SK-N-SH treated with all-trans-retinoic acid at 6 μM for 48 hours (cell line): ENCODE data around the gene LRP8.

Experiments used
- GLIS3 ChIP-seq: fragments of 250-450 bp; sonication (Bioruptor Pico); IDR thresholded peaks from 2 replicates; pipeline ENCODE4 v1.5.0; 2020; ENCODE audit warnings: mild to moderate bottlenecking, moderate library complexity
- ISL1 ChIP-seq: fragments of 250-450 bp; sonication (Bioruptor Pico); IDR thresholded peaks from 2 replicates; pipeline ENCODE4 v2.1.2; 2022; ENCODE audit warnings: mild to moderate bottlenecking, moderate library complexity
- OSR1 ChIP-seq: fragments of 250-450 bp; sonication (Bioruptor Pico); IDR thresholded peaks from 2 replicates; pipeline ENCODE4 v1.8.0; 2022; ENCODE audit warnings: moderate library complexity, mild to moderate bottlenecking, inconsistent platforms
- PPARA ChIP-seq: fragments of 250-450 bp; sonication (Bioruptor Pico); IDR thresholded peaks from 2 replicates; pipeline ENCODE4 v1.5.0; 2020; ENCODE audit warnings: mild to moderate bottlenecking, borderline replicate concordance
- RARB ChIP-seq: fragments of 250-450 bp; sonication (Bioruptor Pico); IDR thresholded peaks from 2 replicates; pipeline ENCODE4 v1.8.0; 2021; ENCODE audit warnings: mild to moderate bottlenecking, moderate library complexity
- TOX ChIP-seq: fragments of 250-450 bp; sonication (Bioruptor Pico); IDR thresholded peaks from 2 replicates; pipeline ENCODE4 v1.8.0; 2021; ENCODE audit warnings: mild to moderate bottlenecking, moderate library complexity, borderline replicate concordance
- ZFP3 ChIP-seq: fragments of 250-450 bp; sonication (Bioruptor Pico); IDR thresholded peaks from 2 replicates; pipeline ENCODE4 v1.5.0; 2020; ENCODE audit warnings: mild to moderate bottlenecking, moderate library complexity
- ZFP30 ChIP-seq: fragments of 450-650 bp; formaldehyde crosslinking; IDR thresholded peaks from 2 replicates; pipeline ENCODE4 v1.5.0; 2022; ENCODE audit warnings: mild to moderate bottlenecking, moderate library complexity
- ZNF8 ChIP-seq: fragments of 450-650 bp; formaldehyde crosslinking; IDR thresholded peaks from 2 replicates; pipeline ENCODE4 v1.5.0; 2020; ENCODE audit warnings: mild to moderate bottlenecking, moderate library complexity
- TF ChIP-seq, protein P1 (sequence below): fragments of 250-450 bp; sonication (Bioruptor Pico); IDR thresholded peaks from 2 replicates; pipeline ENCODE4 v1.5.1; 2020; ENCODE audit warnings: low read depth, mild to moderate bottlenecking, moderate library complexity
- TF ChIP-seq, protein P2 (sequence below): fragments of 250-450 bp; sonication (Bioruptor Pico); IDR thresholded peaks from 2 replicates; pipeline ENCODE4 v1.5.1; 2021; ENCODE audit warnings: mild to moderate bottlenecking, moderate library complexity
- TF ChIP-seq, protein P3 (sequence below): fragments of 250-450 bp; sonication (Bioruptor Pico); IDR thresholded peaks from 2 replicates; pipeline ENCODE4 v1.5.0; 2020; ENCODE audit warnings: mild to moderate bottlenecking, moderate library complexity

DNA sequence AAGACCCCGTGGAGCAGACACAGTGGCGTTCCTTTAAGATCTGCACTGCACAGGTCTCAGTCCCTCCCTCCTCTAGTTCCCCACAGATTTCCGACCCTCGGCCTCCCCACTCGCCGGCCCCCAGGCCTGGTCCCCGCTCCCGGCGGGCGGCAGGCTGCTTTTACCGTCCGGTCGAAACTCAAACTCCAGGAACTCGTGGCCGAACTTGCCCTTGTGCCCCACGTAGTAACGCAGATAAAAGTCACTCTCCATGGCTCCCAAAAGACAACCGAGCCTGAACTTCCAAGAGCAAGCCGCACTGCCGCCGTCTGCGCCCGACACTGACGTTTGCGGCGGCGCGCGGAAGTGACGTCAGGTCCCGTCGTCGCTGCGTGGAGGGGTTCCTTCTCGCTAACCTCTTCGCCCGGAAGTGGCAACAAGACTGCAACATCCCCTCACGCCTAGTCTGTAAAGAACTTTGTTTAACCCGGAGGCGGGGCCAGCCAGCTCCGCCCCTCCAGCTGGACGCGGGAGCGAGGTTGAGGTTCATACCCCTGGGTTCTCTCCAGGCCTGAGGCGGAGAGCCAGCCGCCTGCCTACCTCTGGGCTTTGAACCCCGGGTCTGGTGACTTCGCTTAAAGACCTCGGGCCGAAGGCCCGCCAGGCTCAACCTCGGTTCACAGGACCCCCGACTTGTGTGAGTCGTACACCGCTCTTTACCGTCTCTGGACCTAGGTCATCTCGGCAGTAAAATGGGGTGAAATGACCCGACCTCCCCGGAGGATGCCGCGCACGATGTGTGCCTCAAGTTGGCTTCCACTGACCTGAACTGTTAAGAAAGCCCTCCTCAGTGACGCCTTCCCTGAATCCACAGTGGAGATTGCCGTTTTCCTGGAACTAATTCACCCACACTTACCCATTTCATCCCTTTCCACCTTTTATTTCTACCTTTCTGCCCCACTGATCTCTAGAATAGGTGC is 89.4 kb downstream of the LRP8 start, which contains the start of gene MAGOH:
- TF ChIP-seq GLIS3 (CRISPR knock-in tag) (no peak), RARB (CRISPR knock-in tag) (no peak), TOX (no peak), ZFP30 (no peak), OSR1 (CRISPR knock-in tag) (no peak), ZFP3 (CRISPR knock-in tag) (0 out of 2 replicates have a peak, but pooled peaks have one; percentile 35), ISL1 (no peak), PPARA (CRISPR knock-in tag) (no peak), ZNF8 (CRISPR knock-in tag) (no peak)
- TF ChIP-seq, protein P1, sequence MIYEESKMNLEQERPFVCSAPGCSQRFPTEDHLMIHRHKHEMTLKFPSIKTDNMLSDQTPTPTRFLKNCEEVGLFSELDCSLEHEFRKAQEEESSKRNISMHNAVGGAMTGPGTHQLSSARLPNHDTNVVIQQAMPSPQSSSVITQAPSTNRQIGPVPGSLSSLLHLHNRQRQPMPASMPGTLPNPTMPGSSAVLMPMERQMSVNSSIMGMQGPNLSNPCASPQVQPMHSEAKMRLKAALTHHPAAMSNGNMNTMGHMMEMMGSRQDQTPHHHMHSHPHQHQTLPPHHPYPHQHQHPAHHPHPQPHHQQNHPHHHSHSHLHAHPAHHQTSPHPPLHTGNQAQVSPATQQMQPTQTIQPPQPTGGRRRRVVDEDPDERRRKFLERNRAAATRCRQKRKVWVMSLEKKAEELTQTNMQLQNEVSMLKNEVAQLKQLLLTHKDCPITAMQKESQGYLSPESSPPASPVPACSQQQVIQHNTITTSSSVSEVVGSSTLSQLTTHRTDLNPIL (CRISPR knock-in tag) = no peak
- TF ChIP-seq, protein P2, sequence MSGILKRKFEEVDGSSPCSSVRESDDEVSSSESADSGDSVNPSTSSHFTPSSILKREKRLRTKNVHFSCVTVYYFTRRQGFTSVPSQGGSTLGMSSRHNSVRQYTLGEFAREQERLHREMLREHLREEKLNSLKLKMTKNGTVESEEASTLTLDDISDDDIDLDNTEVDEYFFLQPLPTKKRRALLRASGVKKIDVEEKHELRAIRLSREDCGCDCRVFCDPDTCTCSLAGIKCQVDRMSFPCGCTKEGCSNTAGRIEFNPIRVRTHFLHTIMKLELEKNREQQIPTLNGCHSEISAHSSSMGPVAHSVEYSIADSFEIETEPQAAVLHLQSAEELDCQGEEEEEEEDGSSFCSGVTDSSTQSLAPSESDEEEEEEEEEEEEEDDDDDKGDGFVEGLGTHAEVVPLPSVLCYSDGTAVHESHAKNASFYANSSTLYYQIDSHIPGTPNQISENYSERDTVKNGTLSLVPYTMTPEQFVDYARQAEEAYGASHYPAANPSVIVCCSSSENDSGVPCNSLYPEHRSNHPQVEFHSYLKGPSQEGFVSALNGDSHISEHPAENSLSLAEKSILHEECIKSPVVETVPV = no peak
- TF ChIP-seq, protein P3, sequence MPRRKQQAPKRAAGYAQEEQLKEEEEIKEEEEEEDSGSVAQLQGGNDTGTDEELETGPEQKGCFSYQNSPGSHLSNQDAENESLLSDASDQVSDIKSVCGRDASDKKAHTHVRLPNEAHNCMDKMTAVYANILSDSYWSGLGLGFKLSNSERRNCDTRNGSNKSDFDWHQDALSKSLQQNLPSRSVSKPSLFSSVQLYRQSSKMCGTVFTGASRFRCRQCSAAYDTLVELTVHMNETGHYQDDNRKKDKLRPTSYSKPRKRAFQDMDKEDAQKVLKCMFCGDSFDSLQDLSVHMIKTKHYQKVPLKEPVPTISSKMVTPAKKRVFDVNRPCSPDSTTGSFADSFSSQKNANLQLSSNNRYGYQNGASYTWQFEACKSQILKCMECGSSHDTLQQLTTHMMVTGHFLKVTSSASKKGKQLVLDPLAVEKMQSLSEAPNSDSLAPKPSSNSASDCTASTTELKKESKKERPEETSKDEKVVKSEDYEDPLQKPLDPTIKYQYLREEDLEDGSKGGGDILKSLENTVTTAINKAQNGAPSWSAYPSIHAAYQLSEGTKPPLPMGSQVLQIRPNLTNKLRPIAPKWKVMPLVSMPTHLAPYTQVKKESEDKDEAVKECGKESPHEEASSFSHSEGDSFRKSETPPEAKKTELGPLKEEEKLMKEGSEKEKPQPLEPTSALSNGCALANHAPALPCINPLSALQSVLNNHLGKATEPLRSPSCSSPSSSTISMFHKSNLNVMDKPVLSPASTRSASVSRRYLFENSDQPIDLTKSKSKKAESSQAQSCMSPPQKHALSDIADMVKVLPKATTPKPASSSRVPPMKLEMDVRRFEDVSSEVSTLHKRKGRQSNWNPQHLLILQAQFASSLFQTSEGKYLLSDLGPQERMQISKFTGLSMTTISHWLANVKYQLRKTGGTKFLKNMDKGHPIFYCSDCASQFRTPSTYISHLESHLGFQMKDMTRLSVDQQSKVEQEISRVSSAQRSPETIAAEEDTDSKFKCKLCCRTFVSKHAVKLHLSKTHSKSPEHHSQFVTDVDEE (CRISPR knock-in tag) = no peak
